GM21619 (cell line): Measurements from ENCODE around the gene DDA1.

Source experiments
- ATAC-seq: cut with Tn5 transposase; IDR thresholded peaks from one replicate; pipeline ENCODE4 v1.9.1; 2021; ENCODE audit not compliant: unreplicated experiment

DDA1 gene

DNA sequence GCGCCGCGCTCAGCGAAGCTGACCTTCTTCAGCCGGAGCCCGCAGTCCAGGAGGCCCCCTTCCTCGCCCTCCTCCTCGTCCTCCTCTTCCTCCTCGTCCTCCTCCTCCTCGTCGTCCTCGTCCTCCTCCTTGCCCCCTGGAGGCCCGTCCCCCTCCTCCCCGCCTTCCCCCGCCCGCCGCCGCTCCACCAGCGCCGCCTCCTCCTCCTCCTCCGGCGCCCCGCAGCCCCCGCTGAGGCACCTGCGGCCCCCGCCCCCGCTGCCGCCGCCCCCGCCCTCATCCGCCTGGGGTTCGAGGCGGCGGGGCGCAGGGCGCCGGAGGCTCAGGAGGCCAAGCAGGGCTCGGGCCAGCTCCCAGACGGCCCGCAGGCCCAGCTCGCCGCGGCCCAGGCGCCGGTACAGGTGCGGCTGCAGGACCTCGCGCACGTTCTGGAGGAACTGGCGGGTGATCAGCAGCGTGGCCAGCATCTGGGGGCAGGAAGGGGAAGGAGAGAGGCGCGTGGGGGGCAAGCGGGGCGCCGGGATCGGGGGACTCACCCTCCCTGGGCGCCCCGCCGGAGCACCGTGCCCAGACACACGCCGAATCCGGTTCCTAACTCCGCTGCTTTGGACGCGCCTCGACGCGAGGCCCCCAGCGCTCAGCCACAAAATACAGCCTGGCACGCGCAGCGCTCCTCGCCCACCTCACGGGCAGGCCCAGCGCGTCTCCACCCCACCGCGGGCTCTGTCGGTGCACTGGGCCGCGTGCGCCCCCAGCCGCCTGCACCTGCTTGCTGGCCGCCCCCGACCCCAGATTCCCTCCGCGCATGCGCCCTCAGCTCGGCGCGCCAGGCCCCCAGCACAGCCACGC, 19.4 kb downstream of the DDA1 start:
- ATAC-seq, result no peak

DNA sequence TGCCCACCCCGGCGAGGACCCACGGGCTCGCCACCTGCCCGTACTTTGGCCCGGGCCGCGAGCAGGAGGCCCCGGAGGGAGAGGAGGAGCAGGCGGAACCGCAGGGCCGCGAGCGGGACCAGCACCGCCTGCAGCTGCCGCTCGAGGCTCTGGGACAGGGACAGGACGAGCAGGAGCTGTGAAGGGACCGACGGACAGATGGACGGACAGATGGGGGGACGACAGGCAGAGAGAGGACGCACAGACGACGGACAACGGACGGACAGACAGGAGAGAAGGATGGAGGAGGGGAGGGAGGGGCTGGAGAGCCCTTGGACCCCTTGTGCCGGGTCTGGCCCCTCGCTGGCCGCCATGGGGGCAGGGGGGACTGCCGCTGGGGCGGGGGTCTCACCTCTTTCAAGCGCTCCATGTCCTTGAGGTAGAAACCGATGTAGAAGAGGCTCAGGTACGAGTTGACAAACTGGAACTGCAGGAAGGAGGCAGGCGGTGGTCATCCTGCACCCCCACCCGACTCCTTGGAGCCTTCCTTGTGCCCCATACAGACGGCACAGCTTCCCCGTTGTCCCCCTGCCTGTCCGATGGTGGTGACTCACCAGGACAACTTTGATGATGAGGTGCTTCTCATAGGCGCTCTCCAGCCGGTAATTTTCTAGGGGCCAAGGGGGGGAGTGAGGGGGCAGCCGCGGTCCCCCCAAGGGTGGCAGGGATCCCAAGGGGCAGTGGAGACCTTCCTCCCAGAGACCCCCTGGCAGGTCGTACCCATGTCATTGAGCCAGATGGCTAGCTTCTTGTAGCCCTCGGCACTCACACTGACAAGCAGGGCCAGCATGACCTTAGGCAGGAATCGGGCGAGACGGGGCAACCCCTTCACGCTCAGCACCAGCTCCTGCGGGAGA, 20.3 kb downstream of the DDA1 start:
- ATAC-seq, result no peak

DNA sequence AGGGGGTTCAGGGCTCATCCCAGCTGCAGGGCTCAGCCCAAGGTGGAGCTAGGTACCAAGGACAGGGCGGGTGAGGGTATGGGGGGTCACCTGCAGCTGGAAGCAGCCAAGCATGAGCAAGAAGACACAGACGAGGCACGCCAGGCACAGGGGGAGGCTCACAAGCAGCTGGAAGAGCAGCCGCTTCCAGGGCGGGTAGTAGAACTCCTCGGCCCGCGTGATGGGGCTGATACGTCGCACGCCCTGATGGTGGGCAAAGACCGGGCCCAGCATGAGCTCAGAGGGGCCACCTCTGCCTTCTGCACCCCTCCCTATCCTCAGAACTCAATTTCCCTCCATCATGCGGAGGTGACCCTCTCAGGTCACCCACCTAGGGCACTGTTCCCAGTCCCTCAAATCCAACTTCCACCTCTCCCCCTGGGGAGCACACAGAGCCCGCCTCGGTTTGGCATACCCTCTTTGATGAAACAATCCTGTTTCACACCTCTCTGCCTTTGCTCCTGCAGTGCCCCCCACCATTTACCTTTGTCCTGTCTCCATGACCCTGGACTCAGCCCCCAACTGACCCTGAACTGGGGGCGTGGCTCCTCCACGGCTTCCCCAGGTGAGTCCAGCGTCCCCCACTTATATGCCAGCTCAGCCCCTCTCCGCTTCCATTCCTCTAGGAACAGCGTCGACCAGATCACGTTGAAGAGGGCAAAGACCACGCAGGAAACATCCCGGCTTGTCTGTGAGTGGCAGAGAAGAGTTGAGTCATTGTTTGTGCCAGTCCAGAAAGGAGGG, 21.1 kb downstream of the DDA1 start:
- no peak for ATAC-seq

DNA sequence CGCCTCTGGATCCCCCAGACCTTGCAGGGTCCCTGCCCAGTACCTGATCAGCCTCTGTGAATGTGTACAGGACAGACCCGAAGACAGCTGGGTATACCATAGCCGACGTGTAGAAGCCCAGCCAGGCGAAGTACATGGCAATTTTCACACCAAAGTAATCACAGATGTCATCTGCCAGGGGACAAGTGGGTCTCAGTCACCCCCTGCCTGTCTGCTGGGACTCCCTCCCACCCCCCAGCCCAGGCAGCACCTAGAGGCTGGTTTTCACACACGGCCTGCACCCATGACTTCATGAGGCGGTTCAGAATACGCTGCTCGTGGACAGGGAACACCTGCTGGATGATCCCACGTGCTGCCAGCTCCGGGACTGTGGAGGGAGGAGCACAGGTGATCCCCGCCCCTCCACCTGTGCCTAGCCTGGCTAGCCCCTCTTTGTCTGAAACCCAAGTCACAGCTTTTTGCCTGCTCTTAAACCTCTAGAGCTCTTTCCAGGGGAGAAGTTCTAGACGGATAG, 21.7 kb downstream of the DDA1 start:
- ATAC-seq, result no peak

- ATAC-seq, result no peak
Measured at GRCh38 chr19:17332360-17332676, 23.0 kb downstream of the DDA1 start.

DNA sequence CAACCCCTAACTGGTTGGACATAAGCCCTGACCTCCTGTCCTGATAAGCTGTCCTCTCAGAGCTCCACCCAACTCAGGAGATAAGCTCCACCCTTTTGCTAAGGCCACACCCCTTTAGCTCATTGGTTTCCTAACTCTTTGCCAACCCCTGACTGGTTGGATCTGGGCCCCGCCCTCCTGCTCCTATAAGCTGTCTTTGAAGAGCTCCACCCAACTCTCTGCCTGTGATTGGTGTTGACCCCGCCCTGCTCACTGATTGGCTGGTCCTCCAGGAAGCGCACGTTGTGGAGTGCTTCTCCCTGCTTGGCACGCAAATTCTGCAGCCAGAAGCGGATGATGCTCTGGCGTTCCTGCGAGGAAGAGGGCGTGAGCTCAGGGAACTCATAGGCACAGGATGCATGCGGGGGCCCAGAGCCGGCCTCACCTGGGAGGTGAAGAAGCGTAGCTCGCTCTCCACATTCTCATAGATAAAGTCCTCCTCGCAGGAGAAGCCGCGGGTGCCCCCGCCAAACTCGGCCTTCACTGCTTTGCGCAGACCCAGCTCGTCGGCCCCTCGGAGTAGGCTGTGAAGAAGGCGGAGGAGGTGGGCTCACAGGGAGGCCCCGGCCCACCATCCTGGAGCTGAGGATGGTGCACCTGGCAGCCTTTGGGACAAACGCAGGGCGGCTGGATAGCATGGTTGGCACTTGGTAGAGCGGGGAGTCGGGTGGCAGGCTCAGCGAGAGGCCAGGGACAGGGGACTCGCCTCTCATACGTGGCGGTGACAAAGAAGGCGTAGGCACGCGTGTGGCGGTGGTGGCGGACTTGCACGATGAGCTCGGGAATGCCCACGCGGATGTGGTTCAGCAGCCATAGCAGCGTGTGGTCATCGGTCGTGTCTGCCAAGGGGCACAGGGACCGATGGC, 23.6 kb downstream of the DDA1 start:
- no peak for ATAC-seq

DNA sequence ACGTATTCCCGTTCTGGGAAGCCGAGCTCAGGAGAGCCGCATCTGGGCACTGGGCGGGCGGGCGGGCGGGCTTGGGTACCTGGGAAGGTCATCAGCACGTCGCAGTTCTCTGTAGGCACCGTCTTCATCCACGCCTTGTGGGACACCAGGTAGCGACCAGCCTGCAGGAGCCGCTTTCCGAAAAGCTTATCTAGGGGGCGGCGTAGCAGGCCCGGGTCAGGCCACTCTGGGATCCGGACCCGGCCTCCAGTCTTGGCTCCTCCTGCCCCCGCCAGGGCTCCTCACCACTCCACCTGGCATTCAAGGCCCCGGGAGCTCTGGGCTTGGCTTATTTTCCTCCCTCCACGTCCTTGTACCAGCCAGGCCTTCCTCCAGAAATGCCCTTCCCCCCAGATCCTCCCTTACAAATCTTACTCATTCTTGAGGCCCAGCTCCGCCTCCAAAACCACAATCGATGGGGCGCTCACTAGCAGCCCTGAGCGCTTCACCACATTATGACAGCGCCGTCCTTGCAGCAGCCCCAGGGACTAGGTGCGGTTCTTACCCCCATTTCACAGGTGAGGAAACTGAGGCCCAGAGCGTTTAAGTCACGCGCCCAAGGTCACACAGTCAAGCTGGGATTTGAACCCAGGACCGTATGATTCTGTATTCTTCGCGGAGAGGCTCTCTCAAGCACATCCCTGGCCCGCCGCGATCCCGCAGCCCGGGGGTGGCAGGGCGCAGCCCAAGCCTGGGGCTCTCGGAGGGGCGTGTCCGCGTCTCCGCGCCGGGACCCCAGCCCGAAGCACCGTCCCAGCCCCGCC, 24.4 kb downstream of the DDA1 start:
- no peak for ATAC-seq

- peak; percentile 43 for ATAC-seq
Measured at GRCh38 chr19:17334414-17335409, 25.3 kb downstream of the DDA1 start, which contains the start of gene ANO8. TSS of gene ANO8 (minus strand) at chr19:17334855. CDS start at chr19:17334670, 185 bp downstream.

DNA sequence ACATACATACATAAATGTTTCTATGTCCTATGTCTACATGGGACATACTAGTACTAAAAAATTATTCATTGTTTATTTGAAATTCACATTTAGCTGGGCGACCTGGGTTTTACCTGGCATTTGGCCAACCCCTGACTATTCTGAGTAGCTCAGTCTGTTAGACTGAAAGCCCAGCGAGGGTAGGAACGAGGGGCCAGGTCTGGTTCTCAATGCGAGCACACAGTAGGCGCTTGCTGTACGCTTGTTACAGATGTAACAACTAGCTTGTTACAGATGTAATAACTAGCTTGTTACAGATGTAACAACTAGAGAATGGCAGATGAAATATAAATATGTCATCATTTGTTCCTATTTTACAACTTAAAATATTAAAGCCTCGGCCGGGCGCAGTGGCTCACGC, 26.2 kb downstream of the DDA1 start:
- no peak for ATAC-seq

- peak; percentile 59 for ATAC-seq
Measured at GRCh38 chr19:17336872-17337674, 27.7 kb downstream of the DDA1 start, which contains the start of gene GTPBP3. TSS of gene GTPBP3 (plus strand) at chr19:17337553. CDS start at chr19:17337612, 59 bp downstream.

- ATAC-seq, result no peak
Measured at GRCh38 chr19:17337675-17338432, 28.5 kb downstream of the DDA1 start.

GRCh38 chr19:17338433-17339078, 29.2 kb downstream of the DDA1 start:
- no peak for ATAC-seq

DNA sequence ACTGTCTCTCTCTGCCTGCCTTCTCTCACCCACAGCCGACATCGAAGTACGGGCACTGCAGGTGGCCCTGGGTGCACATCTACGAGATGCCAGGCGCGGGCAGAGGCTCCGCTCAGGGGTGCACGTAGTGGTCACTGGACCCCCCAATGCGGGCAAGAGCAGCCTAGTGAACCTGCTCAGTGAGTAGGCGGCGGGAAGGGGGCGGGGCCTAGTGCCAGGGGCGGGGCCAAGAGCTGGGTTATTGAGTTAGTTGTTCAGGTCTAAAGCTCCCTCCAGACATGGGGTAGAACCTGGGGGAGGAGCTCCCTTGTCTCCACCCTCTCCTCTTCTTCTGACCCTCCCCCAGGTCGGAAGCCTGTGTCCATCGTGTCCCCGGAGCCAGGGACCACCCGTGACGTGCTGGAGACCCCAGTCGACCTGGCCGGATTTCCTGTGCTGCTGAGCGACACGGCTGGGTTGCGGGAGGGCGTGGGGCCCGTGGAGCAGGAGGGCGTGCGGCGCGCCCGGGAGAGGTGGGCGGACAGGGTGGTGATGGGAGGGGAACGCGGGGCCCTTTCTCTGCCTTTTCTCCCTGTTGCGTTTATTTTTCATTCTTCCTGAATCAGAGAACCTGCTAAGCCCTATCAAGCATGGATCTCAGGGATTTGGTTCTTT, 29.9 kb downstream of the DDA1 start:
- no peak for ATAC-seq

GRCh38 chr19:17340302-17340870, 31.0 kb downstream of the DDA1 start:
- ATAC-seq, result no peak

- ATAC-seq, result no peak
Measured at GRCh38 chr19:17340871-17341357, 31.6 kb downstream of the DDA1 start.
